PC-3 (cell line): ENCODE measurements around the gene TTLL1. TPM values are rescaled to one million over a fixed set of nuclear protein-coding genes. Genes with fewer than 3 reads are reported as not detected.
A peak's percentile ranks its signal among the peaks of the same experiment; 100 is the strongest.

Experiments used
- ATAC-seq: fragments of 200-7000 bp; cut with Tn5 transposase; 2 replicates; pipeline ENCODE4 v1.9.1; 2020; ENCODE audit warnings: mild to moderate bottlenecking, moderate library complexity
- BruUV-seq: library from RNA; stranded (reverse); fragments of 400-500 nt; replicated peaks from 2 replicates; lab custom pipeline; 2021; lab: Mats Ljungman, UMichigan
- CTCF ChIA-PET: fragments of 300-600 bp; sonication (Branson Sonifier 250); formaldehyde crosslinking; loops from one replicate; lab custom pipeline; 2022; ENCODE audit warnings: antibody characterized with exemption; lab: Charles Lee
- POLR2A ChIA-PET: fragments of 300-600 bp; sonication (Branson Sonifier 250); formaldehyde crosslinking; loops from one replicate; lab custom pipeline; 2022; ENCODE audit warnings: antibody characterized with exemption; ENCODE audit not compliant: unreplicated experiment; lab: Charles Lee
- DNase-seq: peaks from one replicate; pipeline ENCODE4 v3.0.0-alpha.2; 2015
- H2AFZ ChIP-seq: fragments of 300-600 bp; sonication (generic); 2 replicates; pipeline ENCODE4 v1.6.0; 2016; ENCODE audit warnings: antibody characterized with exemption, low read length
- H3F3A ChIP-seq: fragments of 300-600 bp; sonication (generic); one replicate; pipeline ENCODE4 v1.6.0; 2017; ENCODE audit warnings: antibody characterized with exemption, low read length, control low read depth, mild to moderate bottlenecking; ENCODE audit not compliant: unreplicated experiment
- H3K27ac ChIP-seq: fragments of 300-600 bp; sonication (generic); 2 replicates; pipeline ENCODE4 v1.5.1; 2016; ENCODE audit warnings: mild to moderate bottlenecking, low read length
- H3K27me3 ChIP-seq: fragments of 300-600 bp; sonication (generic); 2 replicates; pipeline ENCODE4 v1.6.1; 2016; ENCODE audit warnings: low read length, mixed read lengths
- H3K36me3 ChIP-seq: fragments of 300-600 bp; sonication (generic); 2 replicates; pipeline ENCODE4 v1.6.1; 2016; ENCODE audit warnings: low read depth, mixed run types, low read length, mixed read lengths
- H3K4me1 ChIP-seq: fragments of 300-600 bp; sonication (generic); 2 replicates; pipeline ENCODE4 v1.5.1; 2016; ENCODE audit warnings: low read length; ENCODE audit not compliant: insufficient read depth
- H3K4me2 ChIP-seq: fragments of 300-600 bp; sonication (generic); 2 replicates; pipeline ENCODE4 v1.6.0; 2016; ENCODE audit warnings: low read length
- H3K4me3 ChIP-seq: fragments of 300-600 bp; sonication (generic); 2 replicates; pipeline ENCODE4 v1.5.1; 2016; ENCODE audit warnings: mild to moderate bottlenecking, low read length, mixed read lengths
- H3K79me2 ChIP-seq: fragments of 300-600 bp; sonication (generic); 2 replicates; pipeline ENCODE4 v1.6.1; 2017; ENCODE audit warnings: low read length, mixed read lengths
- H3K9ac ChIP-seq: fragments of 300-600 bp; sonication (generic); 2 replicates; pipeline ENCODE4 v1.6.0; 2016; ENCODE audit warnings: mild to moderate bottlenecking, low read length
- H3K9me2 ChIP-seq: fragments of 300-600 bp; sonication (generic); replicated peaks from 2 replicates; pipeline ENCODE4 v1.6.1; 2016; ENCODE audit warnings: mixed run types, low read length, mixed read lengths
- H3K9me3 ChIP-seq: fragments of 300-600 bp; sonication (generic); 2 replicates; pipeline ENCODE4 v1.6.1; 2016; ENCODE audit warnings: low read length, mixed read lengths
- H4K20me1 ChIP-seq: fragments of 300-600 bp; sonication (generic); 2 replicates; pipeline ENCODE4 v1.6.1; 2016; ENCODE audit warnings: low read length, mixed read lengths
- CTCF ChIP-seq: fragments of 300-600 bp; sonication (generic); conservative IDR thresholded peaks from 2 replicates; pipeline ENCODE4 v1.5.1; 2017; ENCODE audit warnings: antibody characterized with exemption, low read depth, mild to moderate bottlenecking, low read length
- EZH2 ChIP-seq: fragments of 300-600 bp; sonication (generic); IDR thresholded peaks from one replicate; pipeline ENCODE4 v1.6.1; 2017; ENCODE audit warnings: antibody characterized with exemption, mild to moderate bottlenecking, low read length; ENCODE audit not compliant: unreplicated experiment
- EZH2phosphoT487 ChIP-seq: fragments of 300-600 bp; sonication (generic); IDR thresholded peaks from 2 replicates; pipeline ENCODE4 v1.6.1; 2018; ENCODE audit warnings: mild to moderate bottlenecking, antibody characterized with exemption, low read length, borderline replicate concordance
- intact Hi-C: fragments of 100-400 bp; cut with micrococcal nuclease; formaldehyde crosslinking; loops from 2 replicates; pipeline ENCODE4 v1.9.0; 2023
- total RNA-seq: library from RNA; depleted of rRNA; stranded (reverse); fragments of >200 nt; gene quantifications from 2 replicates; pipeline ENCODE4 v1.2.3, GENCODE V29; 2014

Gene TTLL1
- total RNA-seq, 1 experiment from 2014 or later = 0.77 TPM

DNA sequence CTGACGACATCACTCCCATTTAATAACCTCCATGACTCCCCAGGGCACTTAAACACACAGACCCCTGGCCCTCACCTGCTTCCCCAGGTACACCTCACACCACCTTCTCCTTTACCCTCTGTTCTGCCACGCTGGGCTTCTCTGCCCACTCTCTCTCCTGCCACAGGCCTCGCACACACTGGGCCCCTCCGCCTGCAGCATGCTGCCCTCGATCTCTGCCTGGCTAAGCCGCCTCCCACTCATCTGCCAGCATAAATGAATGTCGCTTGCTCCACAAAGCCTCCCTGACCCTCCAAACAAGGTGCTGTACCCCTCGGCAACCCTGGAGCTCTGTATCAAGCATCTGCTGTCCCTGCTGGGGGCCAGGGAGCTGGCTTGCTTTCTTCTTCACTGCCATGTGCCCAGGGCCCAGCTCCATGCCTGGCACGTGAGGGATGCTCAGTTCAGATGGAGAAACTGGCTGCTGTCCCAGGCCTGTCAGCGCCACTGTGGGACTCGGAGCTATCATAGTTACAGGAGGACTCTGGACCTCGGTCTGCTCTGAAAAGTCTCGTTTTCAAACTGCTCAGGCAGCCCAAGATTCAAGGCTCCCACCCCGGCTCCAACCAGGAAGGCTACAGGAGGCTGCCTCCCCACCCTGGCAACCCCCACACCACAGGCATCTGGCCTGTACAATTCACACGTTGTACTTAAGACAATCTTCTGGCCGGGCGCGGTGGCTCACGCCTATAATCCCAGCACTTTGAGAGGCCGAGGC lies 11.9 kb downstream of the TTLL1 start:
- H3K9me3 ChIP-seq = no peaks in the 10 kb centered on the region
- no peaks in the 10 kb centered on the region for H3K36me3 ChIP-seq
- H3K27ac ChIP-seq = no peak overlapping the region
- no TSS peak for BruUV-seq
- H3K4me3 ChIP-seq = no peak overlapping the region
- ATAC-seq (no peak), DNase-seq (no peak)
- no peak overlapping the region for H2AFZ ChIP-seq
- ChIA-PET POLR2A (no interaction called here), CTCF (no interaction called here)
- no peaks in the 10 kb centered on the region for H3F3A ChIP-seq
- intact Hi-C loops = no loop called here
- H3K79me2 ChIP-seq = no peaks in the 10 kb centered on the region
- peaks cover 4% of the 10 kb centered on the region for H3K4me1 ChIP-seq
- no peaks in the 10 kb centered on the region for H3K9me2 ChIP-seq
- H3K4me2 ChIP-seq = no peak overlapping the region
- H3K27me3 ChIP-seq = no peaks in the 10 kb centered on the region
- H3K9ac ChIP-seq = no peak overlapping the region
- no peaks in the 10 kb centered on the region for H4K20me1 ChIP-seq
- TF ChIP-seq CTCF = no peak
- no peak for TF ChIP-seq EZH2phosphoT487
- no peak for TF ChIP-seq EZH2

- Histone ChIP-seq H3K36me3 (no peaks in the 10 kb centered on the region), H3K9ac (peak overlapping the region; percentile 86), H3F3A (no peaks in the 10 kb centered on the region), H3K9me2 (no peaks in the 10 kb centered on the region), H2AFZ (no peak overlapping the region), H3K9me3 (no peaks in the 10 kb centered on the region), H3K27me3 (no peaks in the 10 kb centered on the region), H3K4me3 (peak overlapping the region; percentile 41; the same call in 1 of the 2 replicates), H3K4me2 (peak overlapping the region; percentile 80), H3K79me2 (no peaks in the 10 kb centered on the region), H4K20me1 (no peaks in the 10 kb centered on the region), H3K4me1 (peaks cover 8% of the 10 kb centered on the region), H3K27ac (peak overlapping the region; percentile 100)
- POLR2A ChIA-PET = no interaction called here
- DNase-seq (peak; percentile 75), ATAC-seq (peak; percentile 78)
- intact Hi-C loops = no loop called here
- CTCF ChIA-PET = no interaction called here
- BruUV-seq = TSS peak; percentile 80
- TF ChIP-seq EZH2phosphoT487 (no peak), CTCF (no peak), EZH2 (no peak)
Observed at GRCh38 chr22:43066844-43067385, 22.3 kb downstream of the TTLL1 start.

- CTCF ChIA-PET = no interaction called here
- Histone ChIP-seq H3K9me2 (no peaks in the 10 kb centered on the region), H3K9ac (no peak overlapping the region), H3K4me1 (peaks cover 8% of the 10 kb centered on the region), H3K4me3 (no peak overlapping the region), H3F3A (no peaks in the 10 kb centered on the region), H3K36me3 (no peaks in the 10 kb centered on the region), H3K79me2 (no peaks in the 10 kb centered on the region), H3K27ac (no peak overlapping the region), H3K4me2 (no peak overlapping the region), H3K9me3 (no peaks in the 10 kb centered on the region), H2AFZ (no peak overlapping the region), H3K27me3 (no peaks in the 10 kb centered on the region), H4K20me1 (no peaks in the 10 kb centered on the region)
- POLR2A ChIA-PET = no interaction called here
- no peak for DNase-seq
- TF ChIP-seq CTCF (no peak), EZH2phosphoT487 (no peak), EZH2 (no peak)
- BruUV-seq = no TSS peak
- no peak for ATAC-seq
- intact Hi-C loops = no loop called here
Observed at GRCh38 chr22:43066134-43066533, 23.1 kb downstream of the TTLL1 start.
